Mesothelial cell of epicardium (in vitro differentiated cells): ENCODE results near the gene CYP2C18. TPM values are rescaled to one million over a fixed set of nuclear protein-coding genes. Genes with fewer than 3 reads are reported as not detected.
"Not testable (repeated sequence)": the region's sequence is repeated elsewhere in the genome, so short reads cannot be mapped to it uniquely, and the experiment has no call there.

Source experiments
- DNase-seq, 2 experiments: peaks; one replicate each; pipeline ENCODE4 v3.0.0; 2021; ENCODE audit warnings: low spot score in 2 of 2; ENCODE audit not compliant: unreplicated experiment in 2 of 2
- H3K27ac Mint-ChIP-seq: 2 replicates; pipeline ENCODE4 v1.8.0; 2021; ENCODE audit warnings: mixed read lengths
- H3K27me3 Mint-ChIP-seq: 2 replicates; pipeline ENCODE4 v1.8.0; 2021; ENCODE audit warnings: low read depth, mixed read lengths
- H3K36me3 Mint-ChIP-seq: 2 replicates; pipeline ENCODE4 v1.8.0; 2021; ENCODE audit warnings: mixed read lengths
- H3K4me1 Mint-ChIP-seq: 2 replicates; pipeline ENCODE4 v1.8.0; 2021; ENCODE audit warnings: mixed read lengths
- H3K4me3 Mint-ChIP-seq: 2 replicates; pipeline ENCODE4 v1.8.0; 2021; ENCODE audit warnings: mild to moderate bottlenecking, moderate library complexity, mixed read lengths
- H3K9me3 Mint-ChIP-seq: 2 replicates; pipeline ENCODE4 v1.8.0; 2021; ENCODE audit warnings: mixed read lengths
- total RNA-seq: library from RNA; stranded (reverse); gene quantifications from 3 replicates; pipeline ENCODE4 v1.2.1, GENCODE V29; 2021
- TF ChIP-seq, protein P1 (sequence below): fragments of 200-600 bp; sonication (generic); IDR thresholded peaks from one replicate; pipeline ENCODE4 v1.5.0; 2021; ENCODE audit warnings: antibody characterized with exemption; ENCODE audit not compliant: unreplicated experiment

CYP2C18 gene
- not detected in 3 replicates for total RNA-seq

DNA sequence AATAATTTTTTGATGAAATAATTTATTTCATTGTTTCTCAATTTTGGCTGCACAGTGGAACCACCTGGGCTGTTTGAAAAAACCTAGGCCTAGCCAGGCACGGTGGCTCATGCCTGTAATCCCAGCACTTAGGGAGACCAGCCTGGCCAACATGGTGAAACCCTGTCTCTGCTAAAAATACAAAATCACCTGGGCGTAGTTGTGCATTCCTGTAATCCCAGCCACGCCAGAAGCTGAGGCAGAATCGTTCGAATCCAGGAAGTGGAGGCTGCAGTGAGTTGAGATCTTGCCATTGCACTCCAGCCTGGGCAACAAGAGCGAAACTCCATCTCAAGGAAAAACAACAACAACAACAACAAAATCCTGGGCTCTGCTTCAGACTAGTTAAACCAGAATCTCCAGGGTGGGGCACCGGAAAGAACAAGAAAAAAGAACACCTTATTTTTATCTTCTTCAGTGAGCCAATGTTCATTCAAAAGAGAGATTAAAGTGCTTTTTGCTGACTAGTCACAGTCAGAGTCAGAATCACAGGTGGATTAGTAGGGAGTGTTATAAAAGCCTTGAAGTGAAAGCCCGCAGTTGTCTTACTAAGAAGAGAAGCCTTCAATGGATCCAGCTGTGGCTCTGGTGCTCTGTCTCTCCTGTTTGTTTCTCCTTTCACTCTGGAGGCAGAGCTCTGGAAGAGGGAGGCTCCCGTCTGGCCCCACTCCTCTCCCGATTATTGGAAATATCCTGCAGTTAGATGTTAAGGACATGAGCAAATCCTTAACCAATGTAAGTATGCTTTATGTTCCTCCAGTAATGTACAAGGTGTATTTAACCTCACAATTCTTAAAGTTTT lies at the start of gene CYP2C18:
Gene CYP2C18, plus strand, starts transcription at position 516 of the 841 bp plus-strand sequence. Its CDS starts 91 bp downstream, at position 607.
- no peak within 1 kb of the TSS for H3K4me3 Mint-ChIP-seq
- no peak for DNase-seq
- H3K27ac Mint-ChIP-seq, result no peak within 1 kb of the TSS
- H3K36me3 Mint-ChIP-seq, result no peaks in the 10 kb centered on the region
- peaks cover 2% of the 10 kb centered on the region for H3K4me1 Mint-ChIP-seq
- H3K9me3 Mint-ChIP-seq, result peaks cover 6% of the 10 kb centered on the region
- no peaks in the 10 kb centered on the region for H3K27me3 Mint-ChIP-seq
- TF ChIP-seq, protein P1, sequence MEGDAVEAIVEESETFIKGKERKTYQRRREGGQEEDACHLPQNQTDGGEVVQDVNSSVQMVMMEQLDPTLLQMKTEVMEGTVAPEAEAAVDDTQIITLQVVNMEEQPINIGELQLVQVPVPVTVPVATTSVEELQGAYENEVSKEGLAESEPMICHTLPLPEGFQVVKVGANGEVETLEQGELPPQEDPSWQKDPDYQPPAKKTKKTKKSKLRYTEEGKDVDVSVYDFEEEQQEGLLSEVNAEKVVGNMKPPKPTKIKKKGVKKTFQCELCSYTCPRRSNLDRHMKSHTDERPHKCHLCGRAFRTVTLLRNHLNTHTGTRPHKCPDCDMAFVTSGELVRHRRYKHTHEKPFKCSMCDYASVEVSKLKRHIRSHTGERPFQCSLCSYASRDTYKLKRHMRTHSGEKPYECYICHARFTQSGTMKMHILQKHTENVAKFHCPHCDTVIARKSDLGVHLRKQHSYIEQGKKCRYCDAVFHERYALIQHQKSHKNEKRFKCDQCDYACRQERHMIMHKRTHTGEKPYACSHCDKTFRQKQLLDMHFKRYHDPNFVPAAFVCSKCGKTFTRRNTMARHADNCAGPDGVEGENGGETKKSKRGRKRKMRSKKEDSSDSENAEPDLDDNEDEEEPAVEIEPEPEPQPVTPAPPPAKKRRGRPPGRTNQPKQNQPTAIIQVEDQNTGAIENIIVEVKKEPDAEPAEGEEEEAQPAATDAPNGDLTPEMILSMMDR, result no peak

DNA sequence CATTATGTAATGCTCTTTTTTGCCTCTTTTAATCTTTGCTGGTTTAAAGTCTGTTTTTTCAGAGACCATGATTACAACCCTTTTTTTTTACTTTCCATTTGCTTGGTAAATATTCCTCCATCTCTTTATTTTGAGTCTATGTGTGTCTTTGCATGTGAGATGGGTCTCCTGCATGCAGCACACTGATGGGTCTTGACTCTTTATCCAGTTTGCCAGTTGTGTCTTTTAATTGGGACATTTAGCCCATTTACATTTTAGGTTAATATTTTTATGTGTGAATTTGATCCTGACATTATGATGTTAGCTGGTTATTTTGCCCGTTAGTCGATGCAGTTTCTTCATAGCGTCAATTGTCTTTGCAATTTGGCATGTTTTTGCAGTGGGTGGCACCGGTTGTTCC lies 45.4 kb upstream of the CYP2C18 start:
- H3K9me3 Mint-ChIP-seq, result peaks cover 50% of the 10 kb centered on the region
- DNase-seq, H3K27me3 Mint-ChIP-seq, H3K4me1 Mint-ChIP-seq, H3K4me3 Mint-ChIP-seq, H3K27ac Mint-ChIP-seq: not testable (repeated sequence)
- H3K36me3 Mint-ChIP-seq, result peaks cover 11% of the 10 kb centered on the region

DNA sequence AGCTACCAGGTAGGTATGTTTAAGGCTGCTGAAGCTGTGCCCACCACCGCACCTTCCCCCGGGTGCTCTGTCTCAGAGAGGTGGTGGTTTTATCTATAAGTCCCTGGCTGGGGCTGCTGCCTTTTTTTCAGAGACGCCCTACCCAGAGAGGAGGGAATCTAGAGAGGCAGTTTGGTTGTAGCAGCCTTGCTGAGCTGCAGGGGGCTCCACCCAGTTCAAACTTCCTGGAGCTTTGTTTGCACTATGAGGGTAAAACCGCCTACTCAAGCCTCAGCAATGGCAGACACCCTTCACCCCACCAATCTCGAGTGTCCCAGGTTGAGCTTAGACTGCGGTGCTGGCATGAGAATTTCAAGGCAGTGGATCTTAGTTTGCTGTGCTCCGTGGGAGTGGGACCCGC lies 43.6 kb upstream of the CYP2C18 start:
- Mint-ChIP-seq H3K36me3 (peaks cover 11% of the 10 kb centered on the region), H3K4me1 (peaks cover 8% of the 10 kb centered on the region), H3K9me3 (peaks cover 39% of the 10 kb centered on the region), H3K27me3 (no peaks in the 10 kb centered on the region), H3K27ac (no peak overlapping the region), H3K4me3 (no peak overlapping the region)
- DNase-seq, result no peak
- TF ChIP-seq, protein P1, result no peak

DNA sequence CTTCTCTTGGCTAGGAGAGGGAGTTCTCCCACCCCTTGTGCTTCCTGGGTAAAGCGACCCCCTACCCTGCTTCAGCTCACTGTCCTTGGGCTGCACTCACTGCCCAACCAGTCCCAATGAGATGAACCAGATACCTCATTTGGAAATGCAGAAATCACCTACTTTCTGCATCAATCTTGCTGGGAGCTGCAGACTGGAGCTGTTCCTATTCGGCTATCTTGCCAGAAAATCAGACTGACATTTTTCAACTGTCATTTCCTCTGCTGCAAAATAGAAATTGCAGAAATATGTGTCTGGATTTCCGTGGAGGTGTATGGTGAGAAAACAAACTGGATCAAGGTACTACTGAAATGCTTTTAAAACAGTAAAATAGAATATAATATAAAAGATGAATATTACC lies 43.0 kb upstream of the CYP2C18 start:
- TF ChIP-seq, protein P1, result no peak
- no peak for DNase-seq
- H3K9me3 Mint-ChIP-seq, result peaks cover 32% of the 10 kb centered on the region
- peaks cover 11% of the 10 kb centered on the region for H3K36me3 Mint-ChIP-seq
- peaks cover 8% of the 10 kb centered on the region for H3K4me1 Mint-ChIP-seq
- H3K27me3 Mint-ChIP-seq, result no peaks in the 10 kb centered on the region
- no peak overlapping the region for H3K4me3 Mint-ChIP-seq
- no peak overlapping the region for H3K27ac Mint-ChIP-seq

DNA sequence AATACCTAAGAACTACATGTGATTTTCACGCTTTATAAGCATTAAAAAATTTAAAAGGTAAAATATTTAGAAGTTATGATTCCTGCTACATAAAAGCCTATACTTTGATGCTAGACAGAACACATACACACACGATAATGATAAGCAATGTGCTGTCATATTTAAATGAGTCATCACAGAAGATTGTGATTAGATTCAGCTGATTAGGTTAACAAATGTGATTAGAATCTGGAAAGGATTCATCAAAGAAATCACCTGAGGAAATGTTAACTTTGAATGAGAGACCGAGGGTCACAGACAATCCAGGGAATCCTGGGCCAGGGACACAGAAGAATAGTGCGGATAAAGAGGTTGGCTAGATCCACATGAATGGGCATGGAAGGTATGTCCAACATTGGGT lies 42.0 kb upstream of the CYP2C18 start:
- peaks cover 8% of the 10 kb centered on the region for H3K4me1 Mint-ChIP-seq
- DNase-seq, result no peak
- H3K27ac Mint-ChIP-seq, result peak overlapping the region; percentile 0
- peaks cover 11% of the 10 kb centered on the region for H3K36me3 Mint-ChIP-seq
- H3K27me3 Mint-ChIP-seq, result no peaks in the 10 kb centered on the region
- TF ChIP-seq, protein P1, result no peak
- H3K9me3 Mint-ChIP-seq, result peaks cover 23% of the 10 kb centered on the region
- no peak overlapping the region for H3K4me3 Mint-ChIP-seq

DNA sequence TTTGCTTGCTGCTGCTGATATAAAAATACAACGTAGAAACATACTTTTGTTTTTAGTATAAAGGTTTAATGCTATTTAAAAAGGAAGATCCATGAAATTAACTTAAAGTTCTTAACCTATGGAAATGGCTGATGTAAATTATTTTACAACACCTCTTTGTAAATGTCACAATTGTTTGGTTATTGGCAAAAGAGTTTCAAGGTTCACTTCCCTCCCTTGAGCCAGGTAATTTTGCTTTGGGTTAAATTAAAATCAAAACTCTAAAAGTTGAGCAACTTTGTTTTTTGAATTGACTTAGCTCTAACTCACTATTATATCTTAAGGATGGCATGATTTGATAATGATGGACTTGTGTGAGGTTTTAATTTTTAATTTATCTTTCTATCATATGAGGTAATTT lies 39.2 kb upstream of the CYP2C18 start:
- Mint-ChIP-seq H3K9me3 (no peaks in the 10 kb centered on the region), H3K27ac (no peak overlapping the region), H3K27me3 (no peaks in the 10 kb centered on the region), H3K36me3 (no peaks in the 10 kb centered on the region), H3K4me3 (no peak overlapping the region), H3K4me1 (peaks cover 8% of the 10 kb centered on the region)
- TF ChIP-seq, protein P1, result no peak
- no peak for DNase-seq
